ENCODE data around the gene TMEM117. TPM values are rescaled to one million over a fixed set of nuclear protein-coding genes. Genes with fewer than 3 reads are reported as not detected.

The TMEM117 gene
- total RNA-seq, 2 donors from 2014 or later: 0.79 to 1.4 TPM

- Histone ChIP-seq H3K9ac (ENCODE audit: extremely low read depth, low read length, poor library complexity, severe bottlenecking) (no peak overlapping the region), H3K27ac (ENCODE audit: low read depth, low read length) (no peak overlapping the region), H3K36me3 (ENCODE audit: control insufficient read depth, insufficient read depth, low read length) (no peaks in the 10 kb centered on the region), H3K9me3 (ENCODE audit: control insufficient read depth, low read length) (no peaks in the 10 kb centered on the region), H3K27me3 (ENCODE audit: control insufficient read depth, insufficient read depth, low read length, poor library complexity, severe bottlenecking) (no peaks in the 10 kb centered on the region), H3K4me3 (ENCODE audit: low read length) (no peak overlapping the region), H3K4me1 (ENCODE audit: control insufficient read depth, insufficient read depth, low read length) (no peaks in the 10 kb centered on the region)
- H3K4me3 Mint-ChIP-seq: no peak overlapping the region
- H3K27ac Mint-ChIP-seq: no peak overlapping the region
- H3K9me3 Mint-ChIP-seq: peaks cover 3% of the 10 kb centered on the region
- WGBS, 2 experiments (ENCODE audit: insufficient coverage in 1 of 2, insufficient read length in 1 of 2): 89 to 93% methylated on average over 5 to 9 of the region's 10 CpGs
- peaks cover 24% of the 10 kb centered on the region for H3K27me3 Mint-ChIP-seq (ENCODE audit: insufficient read depth)
- no peak for TF ChIP-seq CTCF (conservative IDR thresholded peaks at IDR 0.05)
- no peaks in the 10 kb centered on the region for H3K36me3 Mint-ChIP-seq (ENCODE audit: low read depth)
- no peaks in the 10 kb centered on the region for H3K4me1 Mint-ChIP-seq
- no peak for DNase-seq
Observed at GRCh38 chr12:44431647-44432343, 595.9 kb downstream of the TMEM117 start.

- H3K27ac Mint-ChIP-seq: no peak overlapping the region
- no peak for TF ChIP-seq CTCF (conservative IDR thresholded peaks at IDR 0.05)
- DNase-seq: no peak
- H3K27me3 Mint-ChIP-seq (ENCODE audit: insufficient read depth): peaks cover 23% of the 10 kb centered on the region
- no peak overlapping the region for H3K4me3 Mint-ChIP-seq
- no peak overlapping the region for H3K9ac ChIP-seq (ENCODE audit: extremely low read depth, low read length, poor library complexity, severe bottlenecking)
- H3K4me1 Mint-ChIP-seq: no peaks in the 10 kb centered on the region
- H3K27me3 ChIP-seq (ENCODE audit: control insufficient read depth, insufficient read depth, low read length, poor library complexity, severe bottlenecking): no peaks in the 10 kb centered on the region
- H3K9me3 ChIP-seq (ENCODE audit: control insufficient read depth, low read length): no peaks in the 10 kb centered on the region
- no peaks in the 10 kb centered on the region for H3K36me3 ChIP-seq (ENCODE audit: control insufficient read depth, insufficient read depth, low read length)
- no peak overlapping the region for H3K27ac ChIP-seq (ENCODE audit: low read depth, low read length)
- WGBS, 2 experiments (ENCODE audit: insufficient coverage in 1 of 2, insufficient read length in 1 of 2): 100% methylated on average over 1 of the region's 1 CpG; no CpG with 5 or more reads in 1 of the 2 experiments
- H3K9me3 Mint-ChIP-seq: peaks cover 3% of the 10 kb centered on the region
- H3K36me3 Mint-ChIP-seq (ENCODE audit: low read depth): no peaks in the 10 kb centered on the region
- no peaks in the 10 kb centered on the region for H3K4me1 ChIP-seq (ENCODE audit: control insufficient read depth, insufficient read depth, low read length)
- no peak overlapping the region for H3K4me3 ChIP-seq (ENCODE audit: low read length)
Observed at GRCh38 chr12:44433659-44434058, 597.8 kb downstream of the TMEM117 start.

- H3K36me3 Mint-ChIP-seq (ENCODE audit: low read depth): no peaks in the 10 kb centered on the region
- no peak for DNase-seq
- no peak overlapping the region for H3K27ac Mint-ChIP-seq
- H3K27me3 ChIP-seq (ENCODE audit: control insufficient read depth, insufficient read depth, low read length, poor library complexity, severe bottlenecking): no peaks in the 10 kb centered on the region
- no peak for TF ChIP-seq CTCF (conservative IDR thresholded peaks at IDR 0.05)
- no peaks in the 10 kb centered on the region for H3K4me1 ChIP-seq (ENCODE audit: control insufficient read depth, insufficient read depth, low read length)
- H3K27me3 Mint-ChIP-seq (ENCODE audit: insufficient read depth): peaks cover 18% of the 10 kb centered on the region
- no peak overlapping the region for H3K4me3 Mint-ChIP-seq
- H3K9me3 Mint-ChIP-seq: peaks cover 3% of the 10 kb centered on the region
- H3K4me1 Mint-ChIP-seq: peaks cover 7% of the 10 kb centered on the region
- no peak overlapping the region for H3K9ac ChIP-seq (ENCODE audit: extremely low read depth, low read length, poor library complexity, severe bottlenecking)
- 93% methylated on average over 5 of the region's 5 CpGs; no CpG with 5 or more reads in 1 of the 2 experiments for WGBS, 2 experiments (ENCODE audit: insufficient coverage in 1 of 2, insufficient read length in 1 of 2)
- H3K36me3 ChIP-seq (ENCODE audit: control insufficient read depth, insufficient read depth, low read length): no peaks in the 10 kb centered on the region
- H3K9me3 ChIP-seq (ENCODE audit: control insufficient read depth, low read length): no peaks in the 10 kb centered on the region
- H3K4me3 ChIP-seq (ENCODE audit: low read length): no peak overlapping the region
- no peak overlapping the region for H3K27ac ChIP-seq (ENCODE audit: low read depth, low read length)
Observed at GRCh38 chr12:44436756-44437155, 600.9 kb downstream of the TMEM117 start.

Other genes with a start within 250 kb of the TMEM117 start
- gene PUS7L, start 77.3 kb upstream of the TMEM117 start, total RNA-seq: 10 to 100 TPM; 15.2 to 23.6 TPM
- gene IRAK4, start 77.1 kb upstream of the TMEM117 start, total RNA-seq: 1 to 10 TPM; 5.9 to 9.2 TPM
- gene TWF1, start 29.8 kb upstream of the TMEM117 start, total RNA-seq: 10 to 100 TPM; 25.1 to 28.0 TPM

All from endodermal cell (in vitro differentiated cells).